H1 (cell line): Measurements from ENCODE around the gene WIPF3. TPM values are rescaled to one million over a fixed set of nuclear protein-coding genes. Genes with fewer than 3 reads are reported as not detected.

Experiments used
- polyA plus RNA-seq, 7 experiments: library from polyadenylated mRNA; depleted of rRNA in 3 of 7; stranded (reverse) in 5 of 7; unstranded in 2 of 7; fragments of >200 nt in 5 of 7; fragments of 200-250 nt in 2 of 7; gene quantifications; 1 replicate in 5 of 7; 2 replicates in 1 of 7; 4 replicates in 1 of 7; pipeline versions ENCODE4 v1.2.1 to v1.2.3, GENCODE V29; 2011 to 2013; ENCODE audit warnings: missing spikeins in 2 of 7, mixed read lengths in 2 of 7
- total RNA-seq: library from RNA; stranded (reverse); fragmentation: NEBNext Ultra II Directional; extraction: Animal tissue kit (Norgen Biotek cat#: 25700); gene quantifications from 2 replicates; pipeline ENCODE4 v1.2.1, GENCODE V29; 2021
- TF ChIP-seq, protein P1 (sequence below): fragments of 300-600 bp; sonication (generic); IDR thresholded peaks from 2 replicates; pipeline ENCODE4 v1.7.1; 2012; ENCODE audit warnings: low read length, moderate library complexity, mild to moderate bottlenecking, inconsistent platforms; ENCODE audit not compliant: insufficient replicate concordance

WIPF3 gene
- total and polyA plus RNA-seq, 2 of the 8 experiments (the other 6 are each of a cell fraction or from before 2014, with no cell fraction given) = 5.0 to 12.1 TPM

DNA sequence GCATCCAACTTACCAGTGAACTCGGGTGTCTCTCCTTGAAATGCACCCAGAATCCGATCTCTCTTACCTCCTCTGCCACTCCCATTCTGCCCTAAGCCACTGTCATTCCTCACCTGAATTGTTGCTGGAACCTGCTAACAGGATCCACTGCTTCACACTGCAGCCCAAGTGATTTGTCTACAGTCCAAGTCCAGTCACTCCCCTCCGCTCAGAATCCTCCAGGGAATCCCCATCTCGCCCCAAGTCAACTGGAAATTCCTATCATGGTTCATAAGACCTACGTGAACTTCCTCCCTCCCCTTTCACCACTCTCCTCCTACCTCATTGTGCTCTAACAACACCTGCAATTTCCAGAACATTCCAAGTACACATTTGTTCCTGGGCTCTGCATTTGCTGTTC lies 92.0 kb downstream of the WIPF3 start (continued):
- TF ChIP-seq, protein P1, sequence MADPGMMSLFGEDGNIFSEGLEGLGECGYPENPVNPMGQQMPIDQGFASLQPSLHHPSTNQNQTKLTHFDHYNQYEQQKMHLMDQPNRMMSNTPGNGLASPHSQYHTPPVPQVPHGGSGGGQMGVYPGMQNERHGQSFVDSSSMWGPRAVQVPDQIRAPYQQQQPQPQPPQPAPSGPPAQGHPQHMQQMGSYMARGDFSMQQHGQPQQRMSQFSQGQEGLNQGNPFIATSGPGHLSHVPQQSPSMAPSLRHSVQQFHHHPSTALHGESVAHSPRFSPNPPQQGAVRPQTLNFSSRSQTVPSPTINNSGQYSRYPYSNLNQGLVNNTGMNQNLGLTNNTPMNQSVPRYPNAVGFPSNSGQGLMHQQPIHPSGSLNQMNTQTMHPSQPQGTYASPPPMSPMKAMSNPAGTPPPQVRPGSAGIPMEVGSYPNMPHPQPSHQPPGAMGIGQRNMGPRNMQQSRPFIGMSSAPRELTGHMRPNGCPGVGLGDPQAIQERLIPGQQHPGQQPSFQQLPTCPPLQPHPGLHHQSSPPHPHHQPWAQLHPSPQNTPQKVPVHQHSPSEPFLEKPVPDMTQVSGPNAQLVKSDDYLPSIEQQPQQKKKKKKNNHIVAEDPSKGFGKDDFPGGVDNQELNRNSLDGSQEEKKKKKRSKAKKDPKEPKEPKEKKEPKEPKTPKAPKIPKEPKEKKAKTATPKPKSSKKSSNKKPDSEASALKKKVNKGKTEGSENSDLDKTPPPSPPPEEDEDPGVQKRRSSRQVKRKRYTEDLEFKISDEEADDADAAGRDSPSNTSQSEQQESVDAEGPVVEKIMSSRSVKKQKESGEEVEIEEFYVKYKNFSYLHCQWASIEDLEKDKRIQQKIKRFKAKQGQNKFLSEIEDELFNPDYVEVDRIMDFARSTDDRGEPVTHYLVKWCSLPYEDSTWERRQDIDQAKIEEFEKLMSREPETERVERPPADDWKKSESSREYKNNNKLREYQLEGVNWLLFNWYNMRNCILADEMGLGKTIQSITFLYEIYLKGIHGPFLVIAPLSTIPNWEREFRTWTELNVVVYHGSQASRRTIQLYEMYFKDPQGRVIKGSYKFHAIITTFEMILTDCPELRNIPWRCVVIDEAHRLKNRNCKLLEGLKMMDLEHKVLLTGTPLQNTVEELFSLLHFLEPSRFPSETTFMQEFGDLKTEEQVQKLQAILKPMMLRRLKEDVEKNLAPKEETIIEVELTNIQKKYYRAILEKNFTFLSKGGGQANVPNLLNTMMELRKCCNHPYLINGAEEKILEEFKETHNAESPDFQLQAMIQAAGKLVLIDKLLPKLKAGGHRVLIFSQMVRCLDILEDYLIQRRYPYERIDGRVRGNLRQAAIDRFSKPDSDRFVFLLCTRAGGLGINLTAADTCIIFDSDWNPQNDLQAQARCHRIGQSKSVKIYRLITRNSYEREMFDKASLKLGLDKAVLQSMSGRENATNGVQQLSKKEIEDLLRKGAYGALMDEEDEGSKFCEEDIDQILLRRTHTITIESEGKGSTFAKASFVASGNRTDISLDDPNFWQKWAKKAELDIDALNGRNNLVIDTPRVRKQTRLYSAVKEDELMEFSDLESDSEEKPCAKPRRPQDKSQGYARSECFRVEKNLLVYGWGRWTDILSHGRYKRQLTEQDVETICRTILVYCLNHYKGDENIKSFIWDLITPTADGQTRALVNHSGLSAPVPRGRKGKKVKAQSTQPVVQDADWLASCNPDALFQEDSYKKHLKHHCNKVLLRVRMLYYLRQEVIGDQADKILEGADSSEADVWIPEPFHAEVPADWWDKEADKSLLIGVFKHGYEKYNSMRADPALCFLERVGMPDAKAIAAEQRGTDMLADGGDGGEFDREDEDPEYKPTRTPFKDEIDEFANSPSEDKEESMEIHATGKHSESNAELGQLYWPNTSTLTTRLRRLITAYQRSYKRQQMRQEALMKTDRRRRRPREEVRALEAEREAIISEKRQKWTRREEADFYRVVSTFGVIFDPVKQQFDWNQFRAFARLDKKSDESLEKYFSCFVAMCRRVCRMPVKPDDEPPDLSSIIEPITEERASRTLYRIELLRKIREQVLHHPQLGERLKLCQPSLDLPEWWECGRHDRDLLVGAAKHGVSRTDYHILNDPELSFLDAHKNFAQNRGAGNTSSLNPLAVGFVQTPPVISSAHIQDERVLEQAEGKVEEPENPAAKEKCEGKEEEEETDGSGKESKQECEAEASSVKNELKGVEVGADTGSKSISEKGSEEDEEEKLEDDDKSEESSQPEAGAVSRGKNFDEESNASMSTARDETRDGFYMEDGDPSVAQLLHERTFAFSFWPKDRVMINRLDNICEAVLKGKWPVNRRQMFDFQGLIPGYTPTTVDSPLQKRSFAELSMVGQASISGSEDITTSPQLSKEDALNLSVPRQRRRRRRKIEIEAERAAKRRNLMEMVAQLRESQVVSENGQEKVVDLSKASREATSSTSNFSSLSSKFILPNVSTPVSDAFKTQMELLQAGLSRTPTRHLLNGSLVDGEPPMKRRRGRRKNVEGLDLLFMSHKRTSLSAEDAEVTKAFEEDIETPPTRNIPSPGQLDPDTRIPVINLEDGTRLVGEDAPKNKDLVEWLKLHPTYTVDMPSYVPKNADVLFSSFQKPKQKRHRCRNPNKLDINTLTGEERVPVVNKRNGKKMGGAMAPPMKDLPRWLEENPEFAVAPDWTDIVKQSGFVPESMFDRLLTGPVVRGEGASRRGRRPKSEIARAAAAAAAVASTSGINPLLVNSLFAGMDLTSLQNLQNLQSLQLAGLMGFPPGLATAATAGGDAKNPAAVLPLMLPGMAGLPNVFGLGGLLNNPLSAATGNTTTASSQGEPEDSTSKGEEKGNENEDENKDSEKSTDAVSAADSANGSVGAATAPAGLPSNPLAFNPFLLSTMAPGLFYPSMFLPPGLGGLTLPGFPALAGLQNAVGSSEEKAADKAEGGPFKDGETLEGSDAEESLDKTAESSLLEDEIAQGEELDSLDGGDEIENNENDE = no peak
